WTC11 (cell line): ENCODE measurements around the gene ATP6V1G1. TPM values are rescaled to one million over a fixed set of nuclear protein-coding genes. Genes with fewer than 3 reads are reported as not detected.

ENCODE experiments used
- ATAC-seq: fragments of 200-7000 bp; cut with Tn5 transposase; 2 replicates; pipeline ENCODE4 v1.10.0; 2021; ENCODE audit warnings: mild to moderate bottlenecking, moderate library complexity
- CTCF ChIA-PET: fragments of 300-600 bp; sonication (Branson Sonifier 250); formaldehyde crosslinking; loops from one replicate; lab custom pipeline; 2021; ENCODE audit warnings: antibody characterized with exemption; lab: Charles Lee
- POLR2A ChIA-PET: fragments of 350-600 bp; sonication (Branson Sonifier 250); formaldehyde crosslinking; loops from one replicate; lab custom pipeline; 2021; ENCODE audit warnings: antibody characterized with exemption; lab: Charles Lee
- DNase-seq: peaks from one replicate; pipeline ENCODE4 v3.0.0; 2021; ENCODE audit warnings: low spot score
- H3K27ac Mint-ChIP-seq: 2 replicates; pipeline ENCODE4 v1.8.0; 2021; ENCODE audit warnings: mixed read lengths
- H3K27me3 Mint-ChIP-seq: 2 replicates; pipeline ENCODE4 v1.8.0; 2021; ENCODE audit warnings: low read depth, mild to moderate bottlenecking, moderate library complexity, mixed read lengths
- H3K36me3 Mint-ChIP-seq: 2 replicates; pipeline ENCODE4 v1.8.0; 2021; ENCODE audit warnings: mixed read lengths
- H3K4me1 Mint-ChIP-seq: 2 replicates; pipeline ENCODE4 v1.8.0; 2022; ENCODE audit warnings: mixed read lengths
- H3K4me3 Mint-ChIP-seq: 2 replicates; pipeline ENCODE4 v1.8.0; 2021; ENCODE audit warnings: mild to moderate bottlenecking, moderate library complexity, mixed read lengths
- H3K9me3 Mint-ChIP-seq: 2 replicates; pipeline ENCODE4 v1.8.0; 2021; ENCODE audit warnings: mixed read lengths
- CREB1 ChIP-seq: sonication (generic); formaldehyde crosslinking; IDR thresholded peaks from 2 replicates; pipeline ENCODE4 v1.8.0; 2023; ENCODE audit warnings: mild to moderate bottlenecking, missing genetic modification reagents
- ETV6 ChIP-seq: sonication (generic); formaldehyde crosslinking; IDR thresholded peaks from 2 replicates; pipeline ENCODE4 v1.8.1; 2022; ENCODE audit warnings: mild to moderate bottlenecking, missing genetic modification reagents
- GABPB1 ChIP-seq: sonication (generic); formaldehyde crosslinking; IDR thresholded peaks from 2 replicates; pipeline ENCODE4 v1.8.1; 2023; ENCODE audit warnings: mild to moderate bottlenecking, missing genetic modification reagents
- GRHL2 ChIP-seq: fragments of 250-450 bp; sonication (Bioruptor Pico); IDR thresholded peaks from 2 replicates; pipeline ENCODE4 v1.8.0; 2022; ENCODE audit warnings: mild to moderate bottlenecking, moderate library complexity; ENCODE audit not compliant: insufficient replicate concordance, severe bottlenecking
- JAZF1 ChIP-seq: fragments of 250-450 bp; sonication (Bioruptor Pico); IDR thresholded peaks from 2 replicates; pipeline ENCODE4 v1.9.0; 2021; ENCODE audit warnings: moderate library complexity, mild to moderate bottlenecking, inconsistent platforms
- JUN ChIP-seq: sonication (generic); formaldehyde crosslinking; IDR thresholded peaks from 2 replicates; pipeline ENCODE4 v1.8.0; 2023; ENCODE audit warnings: mild to moderate bottlenecking, missing genetic modification reagents
- NFATC4 ChIP-seq: fragments of 250-450 bp; sonication (Bioruptor Pico); IDR thresholded peaks from 2 replicates; pipeline ENCODE4 v1.9.0; 2021; ENCODE audit warnings: mild to moderate bottlenecking
- RORB ChIP-seq: fragments of 250-450 bp; sonication (Bioruptor Pico); IDR thresholded peaks from 2 replicates; pipeline ENCODE4 v1.9.0; 2021; ENCODE audit warnings: mild to moderate bottlenecking
- SMAD3 ChIP-seq: sonication (generic); formaldehyde crosslinking; IDR thresholded peaks from 2 replicates; pipeline ENCODE4 v1.8.0; 2022; ENCODE audit warnings: missing genetic modification reagents, mild to moderate bottlenecking, borderline replicate concordance
- SOX15 ChIP-seq: fragments of 250-450 bp; sonication (Bioruptor Pico); IDR thresholded peaks from 2 replicates; pipeline ENCODE4 v1.9.0; 2021; ENCODE audit warnings: mild to moderate bottlenecking
- SP1 ChIP-seq: sonication (generic); formaldehyde crosslinking; conservative IDR thresholded peaks from 2 replicates; pipeline ENCODE4 v1.8.1; 2022; ENCODE audit warnings: missing genetic modification reagents
- TEAD4 ChIP-seq: sonication (generic); formaldehyde crosslinking; IDR thresholded peaks from 2 replicates; pipeline ENCODE4 v1.8.0; 2022; ENCODE audit warnings: mild to moderate bottlenecking, missing genetic modification reagents
- ZNF138 ChIP-seq: sonication (generic); formaldehyde crosslinking; conservative IDR thresholded peaks from 2 replicates; pipeline ENCODE4 v1.8.1; 2022; ENCODE audit warnings: mild to moderate bottlenecking, moderate library complexity, missing genetic modification reagents
- ZNF317 ChIP-seq: sonication (generic); formaldehyde crosslinking; IDR thresholded peaks from 2 replicates; pipeline ENCODE4 v1.8.1; 2023; ENCODE audit warnings: low read depth, mild to moderate bottlenecking, moderate library complexity, missing genetic modification reagents, borderline replicate concordance
- total RNA-seq: library from RNA; stranded (reverse); gene quantifications from 3 replicates; pipeline ENCODE4 v1.2.3, GENCODE V29; 2021
- TF ChIP-seq, protein P1 (sequence below): sonication (generic); formaldehyde crosslinking; IDR thresholded peaks from 2 replicates; pipeline ENCODE4 v1.8.1; 2023; ENCODE audit warnings: mild to moderate bottlenecking, missing genetic modification reagents, borderline replicate concordance
- TF ChIP-seq, protein P2 (sequence below): sonication (generic); formaldehyde crosslinking; IDR thresholded peaks from 2 replicates; pipeline ENCODE4 v1.8.0; 2023; ENCODE audit warnings: mild to moderate bottlenecking, missing genetic modification reagents
- TF ChIP-seq, protein P3 (sequence below): sonication (generic); formaldehyde crosslinking; IDR thresholded peaks from 2 replicates; pipeline ENCODE4 v1.8.1; 2023; ENCODE audit warnings: mild to moderate bottlenecking, missing genetic modification reagents, moderate library complexity
- TF ChIP-seq, protein P4 (sequence below): sonication (generic); formaldehyde crosslinking; conservative IDR thresholded peaks from 2 replicates; pipeline ENCODE4 v1.8.1; 2022; ENCODE audit warnings: mild to moderate bottlenecking, missing genetic modification reagents

ATP6V1G1 gene
- total RNA-seq, 1 experiment from 2014 or later: 108 TPM

DNA sequence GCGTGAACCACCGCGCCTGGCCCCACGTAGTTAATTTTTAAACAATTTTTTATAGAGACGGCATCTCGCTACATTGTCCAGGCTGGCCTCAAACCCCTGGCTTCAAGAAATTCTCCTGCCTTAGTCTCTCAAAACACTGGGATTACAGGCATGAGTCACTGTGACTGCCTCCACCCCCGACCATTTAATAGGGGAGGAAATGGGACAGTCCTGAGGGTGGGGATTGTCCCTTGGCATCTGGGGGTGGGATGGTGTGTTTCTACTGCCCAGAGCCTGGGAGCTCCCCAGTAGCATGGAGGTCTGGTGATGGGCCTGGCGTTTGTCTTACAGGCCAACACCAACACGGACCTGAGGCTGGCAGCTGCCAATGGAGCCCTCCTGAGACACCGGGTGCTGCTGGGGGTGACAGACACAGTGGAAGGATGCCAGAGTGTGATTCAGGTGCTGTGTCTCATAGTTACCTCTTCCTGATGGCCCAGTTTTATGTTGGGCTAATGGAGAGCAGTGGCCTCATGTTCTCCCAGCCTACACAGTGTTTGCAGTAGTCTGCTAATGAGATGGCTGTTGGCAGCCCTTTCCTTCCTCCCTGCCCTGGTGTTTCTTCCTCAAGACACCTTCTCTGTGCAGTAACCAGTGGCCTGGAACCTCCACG, 46.0 kb downstream of the ATP6V1G1 start (continued):
- TF ChIP-seq JAZF1 (no peak), GABPB1 (CRISPR knock-in tag) (no peak)
- TF ChIP-seq, all 79 proteins: peak for 0

DNA sequence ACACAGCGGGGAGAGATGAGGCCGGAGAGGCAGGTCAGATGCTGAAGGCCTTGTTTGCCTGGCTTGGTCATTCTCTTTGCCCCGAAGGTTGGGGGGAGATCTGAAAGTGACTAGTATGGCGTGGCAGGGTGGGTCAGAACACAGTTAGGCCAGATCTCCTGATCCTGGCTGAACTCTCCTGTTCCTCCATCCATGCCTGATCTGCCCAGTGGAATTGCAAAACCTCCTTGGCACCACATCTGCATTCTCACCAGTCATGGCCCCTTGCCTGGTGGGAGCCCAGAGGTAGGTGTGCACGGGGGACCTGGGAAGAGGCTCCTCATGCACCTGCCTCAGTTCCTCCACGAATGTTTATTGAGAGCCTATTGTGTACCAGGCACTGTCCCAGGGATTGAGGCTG, 46.8 kb downstream of the ATP6V1G1 start:
- TF ChIP-seq SOX15 (CRISPR knock-in tag): no peak
- TF ChIP-seq, protein P1, sequence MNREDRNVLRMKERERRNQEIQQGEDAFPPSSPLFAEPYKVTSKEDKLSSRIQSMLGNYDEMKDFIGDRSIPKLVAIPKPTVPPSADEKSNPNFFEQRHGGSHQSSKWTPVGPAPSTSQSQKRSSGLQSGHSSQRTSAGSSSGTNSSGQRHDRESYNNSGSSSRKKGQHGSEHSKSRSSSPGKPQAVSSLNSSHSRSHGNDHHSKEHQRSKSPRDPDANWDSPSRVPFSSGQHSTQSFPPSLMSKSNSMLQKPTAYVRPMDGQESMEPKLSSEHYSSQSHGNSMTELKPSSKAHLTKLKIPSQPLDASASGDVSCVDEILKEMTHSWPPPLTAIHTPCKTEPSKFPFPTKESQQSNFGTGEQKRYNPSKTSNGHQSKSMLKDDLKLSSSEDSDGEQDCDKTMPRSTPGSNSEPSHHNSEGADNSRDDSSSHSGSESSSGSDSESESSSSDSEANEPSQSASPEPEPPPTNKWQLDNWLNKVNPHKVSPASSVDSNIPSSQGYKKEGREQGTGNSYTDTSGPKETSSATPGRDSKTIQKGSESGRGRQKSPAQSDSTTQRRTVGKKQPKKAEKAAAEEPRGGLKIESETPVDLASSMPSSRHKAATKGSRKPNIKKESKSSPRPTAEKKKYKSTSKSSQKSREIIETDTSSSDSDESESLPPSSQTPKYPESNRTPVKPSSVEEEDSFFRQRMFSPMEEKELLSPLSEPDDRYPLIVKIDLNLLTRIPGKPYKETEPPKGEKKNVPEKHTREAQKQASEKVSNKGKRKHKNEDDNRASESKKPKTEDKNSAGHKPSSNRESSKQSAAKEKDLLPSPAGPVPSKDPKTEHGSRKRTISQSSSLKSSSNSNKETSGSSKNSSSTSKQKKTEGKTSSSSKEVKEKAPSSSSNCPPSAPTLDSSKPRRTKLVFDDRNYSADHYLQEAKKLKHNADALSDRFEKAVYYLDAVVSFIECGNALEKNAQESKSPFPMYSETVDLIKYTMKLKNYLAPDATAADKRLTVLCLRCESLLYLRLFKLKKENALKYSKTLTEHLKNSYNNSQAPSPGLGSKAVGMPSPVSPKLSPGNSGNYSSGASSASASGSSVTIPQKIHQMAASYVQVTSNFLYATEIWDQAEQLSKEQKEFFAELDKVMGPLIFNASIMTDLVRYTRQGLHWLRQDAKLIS (CRISPR knock-in tag): no peak
- TF ChIP-seq ETV6: no peak
- no peak for TF ChIP-seq GRHL2 (CRISPR knock-in tag)
- TF ChIP-seq ZNF317 (CRISPR knock-in tag): no peak
- TF ChIP-seq CREB1 (CRISPR knock-in tag): no peak
- TF ChIP-seq ZNF138 (CRISPR knock-in tag): no peak
- TF ChIP-seq, all 79 proteins: peak for 0
- Mint-ChIP-seq H3K4me1 (no peaks in the 10 kb centered on the region), H3K4me3 (no peak overlapping the region), H3K27ac (no peak overlapping the region), H3K9me3 (no peaks in the 10 kb centered on the region), H3K27me3 (no peaks in the 10 kb centered on the region), H3K36me3 (peaks cover 22% of the 10 kb centered on the region)
- ChIA-PET POLR2A (no interaction called here), CTCF (interaction anchor here (2.8 kb wide), 1 partner anchor 19 kb away, joined by 8 read pairs; no protein-coding TSS in a partner anchor)
- DNase-seq (no peak), ATAC-seq (no peak)

DNA sequence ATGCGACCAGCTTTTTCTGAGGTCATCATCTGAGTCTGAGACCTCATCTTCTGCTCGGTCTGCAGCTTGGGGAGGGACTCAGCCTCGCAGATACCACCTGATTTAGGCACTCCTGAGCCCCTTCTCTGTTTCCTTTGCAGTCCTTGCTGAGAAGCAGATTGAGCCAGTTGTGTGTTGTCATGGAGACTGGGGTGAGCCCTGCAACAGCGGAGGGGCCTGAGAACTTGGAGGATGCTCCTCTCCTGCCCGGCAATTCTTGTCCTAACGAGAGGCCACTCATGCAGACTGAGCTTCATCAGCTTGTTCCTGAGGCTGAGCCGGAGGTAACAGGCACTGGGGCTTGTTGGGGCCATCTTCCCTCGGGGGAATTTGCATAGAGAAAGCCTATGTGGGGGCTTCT, 50.8 kb downstream of the ATP6V1G1 start:
- peaks cover 20% of the 10 kb centered on the region for H3K36me3 Mint-ChIP-seq
- H3K9me3 Mint-ChIP-seq: no peaks in the 10 kb centered on the region
- DNase-seq (no peak), ATAC-seq (no peak)
- H3K27ac Mint-ChIP-seq: no peak overlapping the region
- H3K4me1 Mint-ChIP-seq: no peaks in the 10 kb centered on the region
- POLR2A ChIA-PET: no interaction called here
- TF ChIP-seq TEAD4 (CRISPR knock-in tag) (no peak), SMAD3 (CRISPR knock-in tag) (no peak), JUN (CRISPR knock-in tag) (no peak), RORB (CRISPR knock-in tag) (no peak), SP1 (no peak), NFATC4 (no peak)
- TF ChIP-seq, protein P2, sequence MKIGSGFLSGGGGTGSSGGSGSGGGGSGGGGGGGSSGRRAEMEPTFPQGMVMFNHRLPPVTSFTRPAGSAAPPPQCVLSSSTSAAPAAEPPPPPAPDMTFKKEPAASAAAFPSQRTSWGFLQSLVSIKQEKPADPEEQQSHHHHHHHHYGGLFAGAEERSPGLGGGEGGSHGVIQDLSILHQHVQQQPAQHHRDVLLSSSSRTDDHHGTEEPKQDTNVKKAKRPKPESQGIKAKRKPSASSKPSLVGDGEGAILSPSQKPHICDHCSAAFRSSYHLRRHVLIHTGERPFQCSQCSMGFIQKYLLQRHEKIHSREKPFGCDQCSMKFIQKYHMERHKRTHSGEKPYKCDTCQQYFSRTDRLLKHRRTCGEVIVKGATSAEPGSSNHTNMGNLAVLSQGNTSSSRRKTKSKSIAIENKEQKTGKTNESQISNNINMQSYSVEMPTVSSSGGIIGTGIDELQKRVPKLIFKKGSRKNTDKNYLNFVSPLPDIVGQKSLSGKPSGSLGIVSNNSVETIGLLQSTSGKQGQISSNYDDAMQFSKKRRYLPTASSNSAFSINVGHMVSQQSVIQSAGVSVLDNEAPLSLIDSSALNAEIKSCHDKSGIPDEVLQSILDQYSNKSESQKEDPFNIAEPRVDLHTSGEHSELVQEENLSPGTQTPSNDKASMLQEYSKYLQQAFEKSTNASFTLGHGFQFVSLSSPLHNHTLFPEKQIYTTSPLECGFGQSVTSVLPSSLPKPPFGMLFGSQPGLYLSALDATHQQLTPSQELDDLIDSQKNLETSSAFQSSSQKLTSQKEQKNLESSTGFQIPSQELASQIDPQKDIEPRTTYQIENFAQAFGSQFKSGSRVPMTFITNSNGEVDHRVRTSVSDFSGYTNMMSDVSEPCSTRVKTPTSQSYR (CRISPR knock-in tag): no peak
- TF ChIP-seq, protein P3, sequence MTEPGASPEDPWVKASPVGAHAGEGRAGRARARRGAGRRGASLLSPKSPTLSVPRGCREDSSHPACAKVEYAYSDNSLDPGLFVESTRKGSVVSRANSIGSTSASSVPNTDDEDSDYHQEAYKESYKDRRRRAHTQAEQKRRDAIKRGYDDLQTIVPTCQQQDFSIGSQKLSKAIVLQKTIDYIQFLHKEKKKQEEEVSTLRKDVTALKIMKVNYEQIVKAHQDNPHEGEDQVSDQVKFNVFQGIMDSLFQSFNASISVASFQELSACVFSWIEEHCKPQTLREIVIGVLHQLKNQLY (CRISPR knock-in tag): no peak
- TF ChIP-seq, protein P4, sequence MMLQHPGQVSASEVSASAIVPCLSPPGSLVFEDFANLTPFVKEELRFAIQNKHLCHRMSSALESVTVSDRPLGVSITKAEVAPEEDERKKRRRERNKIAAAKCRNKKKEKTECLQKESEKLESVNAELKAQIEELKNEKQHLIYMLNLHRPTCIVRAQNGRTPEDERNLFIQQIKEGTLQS (CRISPR knock-in tag): no peak
- CTCF ChIA-PET: interaction anchor here (0.9 to 1.3 kb wide), 2 partner anchors 22 to 100 kb away, joined by 3 to 4 read pairs; no protein-coding TSS in a partner anchor
- H3K27me3 Mint-ChIP-seq: no peaks in the 10 kb centered on the region
- H3K4me3 Mint-ChIP-seq: no peak overlapping the region
